ENCODE data around the gene IFNGR2. TPM values are rescaled to one million over a fixed set of nuclear protein-coding genes. Genes with fewer than 3 reads are reported as not detected.
"Not testable (repeated sequence)": the region's sequence is repeated elsewhere in the genome, so short reads cannot be mapped to it uniquely, and the experiment has no call there.

Gene IFNGR2
- total and polyA plus RNA-seq, 4 donors: 58.6 to 198 (median 71.6) TPM

- Histone ChIP-seq H3K4me1 (ENCODE audit: control insufficient read depth in 5 of 5, insufficient read depth in 5 of 5, low read length in 5 of 5) (peaks cover 0 to 6% (median 0%) of the 10 kb centered on the region in 5 donors), H3K9me3 (ENCODE audit: control insufficient read depth in 4 of 4, insufficient read depth in 3 of 4, low read length in 3 of 4) (peaks cover 0 to 2% (median 0%) of the 10 kb centered on the region in 4 donors), H3K36me3 (ENCODE audit: control insufficient read depth in 4 of 4, insufficient read depth in 4 of 4, low read length in 4 of 4) (peaks cover 2 to 13% (median 9%) of the 10 kb centered on the region in 4 donors), H3K27me3 (ENCODE audit: control insufficient read depth in 3 of 3, insufficient read depth in 3 of 3, low read length in 2 of 3) (no peaks in the 10 kb centered on the region), H3K9ac (ENCODE audit: insufficient read depth in 1 of 2, low read length in 2 of 2) (no peak overlapping the region), H3K4me3 (no peak overlapping the region), H3K27ac (ENCODE audit: low read depth in 1 of 2, low read length in 1 of 2) (peak overlapping the region; percentile 7 to 50)
- 16 to 17% methylated on average over 14 of the region's 14 CpGs for WGBS, 2 donors
- peak; percentile 79 for TF ChIP-seq CTCF (IDR thresholded peaks at IDR 0.05; ENCODE audit: control extremely low read depth, extremely low read depth)
- ATAC-seq (ENCODE audit: insufficient read depth, low FRiP score) (peak; percentile 81), DNase-seq (peak; percentile 69)
Observed at GRCh38 chr21:33360881-33361602, 42.2 kb upstream of the IFNGR2 start.

- no peak overlapping the region for H3K4me3 ChIP-seq
- peak overlapping the region in 1 of 2 donors; percentile 55 for H3K27ac ChIP-seq (ENCODE audit: low read depth in 1 of 2, low read length in 1 of 2)
- ATAC-seq (ENCODE audit: insufficient read depth, low FRiP score): no peak
- WGBS, 2 donors: 14 to 25% methylated on average over 12 of the region's 12 CpGs
- peaks cover 2 to 5% (median 4%) of the 10 kb centered on the region in 4 donors for H3K36me3 ChIP-seq (ENCODE audit: control insufficient read depth in 4 of 4, insufficient read depth in 4 of 4, low read length in 4 of 4)
- TF ChIP-seq CTCF (IDR thresholded peaks at IDR 0.05; ENCODE audit: control extremely low read depth, extremely low read depth): no peak
- no peaks in the 10 kb centered on the region for H3K27me3 ChIP-seq (ENCODE audit: control insufficient read depth in 3 of 3, insufficient read depth in 3 of 3, low read length in 2 of 3)
- H3K9ac ChIP-seq (ENCODE audit: insufficient read depth in 1 of 2, low read length in 2 of 2): peak overlapping the region in 1 of 2 donors; percentile 32
- H3K4me1 ChIP-seq (ENCODE audit: control insufficient read depth in 5 of 5, insufficient read depth in 5 of 5, low read length in 5 of 5): peaks cover 0 to 6% (median 0%) of the 10 kb centered on the region in 5 donors
- peak in 2 of 3 donors; percentile 17 to 35 for DNase-seq
- H3K9me3 ChIP-seq (ENCODE audit: control insufficient read depth in 4 of 4, insufficient read depth in 3 of 4, low read length in 3 of 4): peaks cover 0 to 3% (median under 1%) of the 10 kb centered on the region in 4 donors
Observed at GRCh38 chr21:33362044-33362555, 41.1 kb upstream of the IFNGR2 start.

- not testable (repeated sequence) for DNase-seq; H3K27ac ChIP-seq (ENCODE audit: low read depth in 1 of 2, low read length in 1 of 2); H3K36me3 ChIP-seq (ENCODE audit: control insufficient read depth in 4 of 4, insufficient read depth in 4 of 4, low read length in 4 of 4); H3K4me3 ChIP-seq; H3K9ac ChIP-seq (ENCODE audit: insufficient read depth in 1 of 2, low read length in 2 of 2); H3K4me1 ChIP-seq (ENCODE audit: control insufficient read depth in 5 of 5, insufficient read depth in 5 of 5, low read length in 5 of 5); H3K27me3 ChIP-seq (ENCODE audit: control insufficient read depth in 3 of 3, insufficient read depth in 3 of 3, low read length in 2 of 3); ATAC-seq (ENCODE audit: insufficient read depth, low FRiP score)
- H3K9me3 ChIP-seq (ENCODE audit: control insufficient read depth in 4 of 4, insufficient read depth in 3 of 4, low read length in 3 of 4): peaks cover 0 to 12% (median 4%) of the 10 kb centered on the region in 4 donors
- WGBS, 2 donors: 56% methylated on average over 10 of the region's 10 CpGs
Observed at GRCh38 chr21:33363911-33364609, 39.2 kb upstream of the IFNGR2 start.

GRCh38 chr21:33364830-33365229 is 38.4 kb upstream of the IFNGR2 start:
- H3K9ac ChIP-seq (ENCODE audit: insufficient read depth in 1 of 2, low read length in 2 of 2): no peak overlapping the region
- no peak for DNase-seq
- peaks cover 0 to 6% (median 0%) of the 10 kb centered on the region in 5 donors for H3K4me1 ChIP-seq (ENCODE audit: control insufficient read depth in 5 of 5, insufficient read depth in 5 of 5, low read length in 5 of 5)
- 94 to 97% methylated on average over 5 of the region's 5 CpGs for WGBS, 2 donors
- H3K36me3 ChIP-seq (ENCODE audit: control insufficient read depth in 4 of 4, insufficient read depth in 4 of 4, low read length in 4 of 4): no peaks in the 10 kb centered on the region
- H3K27me3 ChIP-seq (ENCODE audit: control insufficient read depth in 3 of 3, insufficient read depth in 3 of 3, low read length in 2 of 3): no peaks in the 10 kb centered on the region
- no peak for TF ChIP-seq CTCF (IDR thresholded peaks at IDR 0.05; ENCODE audit: control extremely low read depth, extremely low read depth)
- no peak for ATAC-seq (ENCODE audit: insufficient read depth, low FRiP score)
- H3K27ac ChIP-seq (ENCODE audit: low read depth in 1 of 2, low read length in 1 of 2): no peak overlapping the region
- peaks cover 0 to 14% (median 4%) of the 10 kb centered on the region in 4 donors for H3K9me3 ChIP-seq (ENCODE audit: control insufficient read depth in 4 of 4, insufficient read depth in 3 of 4, low read length in 3 of 4)
- no peak overlapping the region for H3K4me3 ChIP-seq

All from lung (tissue), 12 donors.